Measurements from ENCODE around the gene KATNBL1.
"Not testable (repeated sequence)": the region's sequence is repeated elsewhere in the genome, so short reads cannot be mapped to it uniquely, and the experiment has no call there.

KATNBL1 gene

GRCh38 chr15:34188711-34189110 is 21.2 kb downstream of the KATNBL1 start:
- no peak for DNase-seq

GRCh38 chr15:34185666-34186065 is 24.2 kb downstream of the KATNBL1 start:
- no peak for DNase-seq

GRCh38 chr15:34182942-34183341 is 27.0 kb downstream of the KATNBL1 start:
- DNase-seq: no peak

- DNase-seq: no peak
Observed at GRCh38 chr15:34179234-34179633, 30.7 kb downstream of the KATNBL1 start.

GRCh38 chr15:34165987-34166573 is 43.8 kb downstream of the KATNBL1 start:
- DNase-seq: not testable (repeated sequence)

- DNase-seq: no peak
Observed at GRCh38 chr15:34161329-34161963, 48.5 kb downstream of the KATNBL1 start.

- no peak for DNase-seq
Observed at GRCh38 chr15:34160735-34161134, 49.2 kb downstream of the KATNBL1 start.

GRCh38 chr15:34158355-34158754 is 51.5 kb downstream of the KATNBL1 start:
- no peak for DNase-seq

GRCh38 chr15:34155859-34156258 is 54.0 kb downstream of the KATNBL1 start:
- no peak for DNase-seq

- no peak for DNase-seq
Observed at GRCh38 chr15:34154725-34155204, 55.1 kb downstream of the KATNBL1 start.

GRCh38 chr15:34147371-34148140 is 62.3 kb downstream of the KATNBL1 start:
- no peak for DNase-seq

GRCh38 chr15:34133511-34133910 is 76.4 kb downstream of the KATNBL1 start:
- DNase-seq: no peak

- DNase-seq: no peak
Observed at GRCh38 chr15:34132881-34133280, 77.0 kb downstream of the KATNBL1 start.

GRCh38 chr15:34128898-34129297 is 81.0 kb downstream of the KATNBL1 start:
- DNase-seq: no peak

- no peak for DNase-seq
Observed at GRCh38 chr15:34126522-34126921, 83.4 kb downstream of the KATNBL1 start.

- no peak for DNase-seq
Observed at GRCh38 chr15:34125945-34126344, 84.0 kb downstream of the KATNBL1 start.

GRCh38 chr15:34124651-34125050 is 85.2 kb downstream of the KATNBL1 start:
- no peak for DNase-seq

- no peak for DNase-seq
Observed at GRCh38 chr15:34122771-34123183, 87.1 kb downstream of the KATNBL1 start.

GRCh38 chr15:34121786-34122185 is 88.1 kb downstream of the KATNBL1 start:
- DNase-seq: not testable (repeated sequence)

- not testable (repeated sequence) for DNase-seq
Observed at GRCh38 chr15:34120420-34120819, 89.5 kb downstream of the KATNBL1 start.

GRCh38 chr15:34119291-34119690 is 90.6 kb downstream of the KATNBL1 start:
- no peak for DNase-seq

GRCh38 chr15:34116620-34117019 is 93.3 kb downstream of the KATNBL1 start:
- DNase-seq: no peak

GRCh38 chr15:34114739-34115138 is 95.2 kb downstream of the KATNBL1 start:
- no peak for DNase-seq

GRCh38 chr15:34114215-34114614 is 95.7 kb downstream of the KATNBL1 start:
- DNase-seq: no peak

Data from NCI-H1105 treated with DMSO at 0.1 percent for 48 hours (cell line).